GM23338 (cell line): ENCODE data around the gene SAMD4A. TPM values are rescaled to one million over a fixed set of nuclear protein-coding genes. Genes with fewer than 3 reads are reported as not detected.

Source experiments
- ATAC-seq: fragments of 200-7000 bp; cut with Tn5 transposase; 3 replicates; pipeline ENCODE4 v1.9.1; 2020
- DNase-seq: peaks from one replicate; pipeline ENCODE4 v3.0.0-alpha.2; 2015; ENCODE audit warnings: low spot score
- H2AFZ ChIP-seq: fragments of 200-600 bp; sonication (generic); 2 replicates; pipeline ENCODE4 v1.8.0; 2016; ENCODE audit warnings: antibody characterized with exemption, mild to moderate bottlenecking, moderate library complexity
- H3F3A ChIP-seq: fragments of 200-600 bp; sonication (generic); replicated peaks from 2 replicates; pipeline ENCODE4 v1.8.0; 2017; ENCODE audit warnings: antibody characterized with exemption, mixed run types, low read depth
- H3K27ac ChIP-seq: fragments of 200-600 bp; sonication (generic); 2 replicates; pipeline ENCODE4 v1.6.1; 2016; ENCODE audit warnings: low read depth
- H3K27me3 ChIP-seq: fragments of 200-600 bp; sonication (generic); 2 replicates; pipeline ENCODE4 v1.8.0; 2016; ENCODE audit warnings: mild to moderate bottlenecking, mixed run types, moderate library complexity; ENCODE audit not compliant: insufficient read depth
- H3K36me3 ChIP-seq: fragments of 200-600 bp; sonication (generic); 2 replicates; pipeline ENCODE4 v1.8.0; 2016; ENCODE audit warnings: mild to moderate bottlenecking; ENCODE audit not compliant: insufficient read depth
- H3K4me1 ChIP-seq: fragments of 200-600 bp; sonication (generic); 2 replicates; pipeline ENCODE4 v1.8.0; 2016; ENCODE audit warnings: mild to moderate bottlenecking, moderate library complexity; ENCODE audit not compliant: insufficient read depth
- H3K4me2 ChIP-seq: fragments of 200-600 bp; sonication (generic); 2 replicates; pipeline ENCODE4 v1.7.1; 2017; ENCODE audit warnings: mixed run types
- H3K4me3 ChIP-seq: fragments of 200-600 bp; sonication (generic); 2 replicates; pipeline ENCODE4 v1.6.1; 2016; ENCODE audit warnings: mixed run types
- H3K79me2 ChIP-seq: fragments of 200-600 bp; sonication (generic); replicated peaks from 2 replicates; pipeline ENCODE4 v1.8.0; 2017; ENCODE audit warnings: mild to moderate bottlenecking; ENCODE audit not compliant: insufficient read depth
- H3K9me2 ChIP-seq: fragments of 200-600 bp; sonication (generic); 2 replicates; pipeline ENCODE4 v1.8.0; 2017; ENCODE audit not compliant: insufficient read depth
- H4K20me1 ChIP-seq: fragments of 200-600 bp; sonication (generic); replicated peaks from 2 replicates; pipeline ENCODE4 v1.8.0; 2017; ENCODE audit warnings: mild to moderate bottlenecking; ENCODE audit not compliant: insufficient read depth
- H3K27ac Mint-ChIP-seq: 2 replicates; pipeline ENCODE4 v1.8.0; 2020; ENCODE audit warnings: inconsistent platforms, mild to moderate bottlenecking, moderate library complexity, mixed read lengths
- H3K27me3 Mint-ChIP-seq: 3 replicates; pipeline ENCODE4 v1.8.0; 2022; ENCODE audit warnings: low read depth, mild to moderate bottlenecking, moderate library complexity, mixed read lengths, inconsistent platforms; ENCODE audit not compliant: insufficient read depth, poor library complexity
- H3K36me3 Mint-ChIP-seq: 3 replicates; pipeline ENCODE4 v1.8.0; 2021; ENCODE audit warnings: low read depth, mild to moderate bottlenecking, inconsistent platforms, moderate library complexity, mixed read lengths
- H3K4me1 Mint-ChIP-seq: 3 replicates; pipeline ENCODE4 v1.8.0; 2020; ENCODE audit warnings: mild to moderate bottlenecking, inconsistent platforms, mixed read lengths
- H3K4me3 Mint-ChIP-seq: 3 replicates; pipeline ENCODE4 v1.8.0; 2021; ENCODE audit warnings: moderate library complexity, mild to moderate bottlenecking, inconsistent platforms, mixed read lengths
- H3K9me3 Mint-ChIP-seq: 3 replicates; pipeline ENCODE4 v1.8.0; 2020; ENCODE audit warnings: moderate library complexity, mild to moderate bottlenecking, inconsistent platforms, mixed read lengths
- CREB1 ChIP-seq: fragments of 250-450 bp; sonication (Bioruptor Pico); IDR thresholded peaks from 2 replicates; pipeline ENCODE4 v1.5.0; 2020; ENCODE audit warnings: low read depth, mild to moderate bottlenecking, moderate library complexity
- JUNB ChIP-seq: IDR thresholded peaks from one replicate; pipeline ENCODE4 v1.6.1; 2016; ENCODE audit warnings: antibody characterized with exemption; ENCODE audit not compliant: unreplicated experiment
- NANOG ChIP-seq: IDR thresholded peaks from 2 replicates; pipeline ENCODE4 v1.6.1; 2016; ENCODE audit warnings: antibody characterized with exemption, borderline replicate concordance
- POLR2AphosphoS5 ChIP-seq: IDR thresholded peaks from 2 replicates; pipeline ENCODE4 v1.6.1; 2016; ENCODE audit warnings: antibody characterized with exemption, low read depth
- STAT1 ChIP-seq: IDR thresholded peaks from one replicate; pipeline ENCODE4 v1.6.1; 2016; ENCODE audit warnings: antibody characterized with exemption; ENCODE audit not compliant: unreplicated experiment
- ZNF114 ChIP-seq: fragments of 250-450 bp; sonication (Bioruptor Pico); IDR thresholded peaks from 2 replicates; pipeline ENCODE4 v1.5.0; 2020; ENCODE audit warnings: mild to moderate bottlenecking, moderate library complexity
- polyA plus RNA-seq: library from polyadenylated mRNA; unstranded; fragments of >200 nt; fragmentation: Nextera tagmentation; extraction: Ambion mirVana; gene quantifications from 2 replicates; pipeline ENCODE4 v1.2.1, GENCODE V29; 2016
- total RNA-seq: library from RNA; depleted of rRNA; stranded (reverse); fragments of >200 nt; shearing (Covaris generic); gene quantifications from 2 replicates; pipeline ENCODE4 v1.2.3, GENCODE V29; 2014
- TF ChIP-seq, protein P1 (sequence below): fragments of 250-450 bp; sonication (Bioruptor Pico); IDR thresholded peaks from 2 replicates; pipeline ENCODE4 v1.5.0; 2020; ENCODE audit warnings: mild to moderate bottlenecking, moderate library complexity
- TF ChIP-seq, protein P2 (sequence below): IDR thresholded peaks from one replicate; pipeline ENCODE4 v1.6.1; 2018; ENCODE audit warnings: antibody characterized with exemption; ENCODE audit not compliant: unreplicated experiment

Gene SAMD4A
- total and polyA plus RNA-seq, 2 experiments from 2014 or later = 1.6 to 6.9 TPM

DNA sequence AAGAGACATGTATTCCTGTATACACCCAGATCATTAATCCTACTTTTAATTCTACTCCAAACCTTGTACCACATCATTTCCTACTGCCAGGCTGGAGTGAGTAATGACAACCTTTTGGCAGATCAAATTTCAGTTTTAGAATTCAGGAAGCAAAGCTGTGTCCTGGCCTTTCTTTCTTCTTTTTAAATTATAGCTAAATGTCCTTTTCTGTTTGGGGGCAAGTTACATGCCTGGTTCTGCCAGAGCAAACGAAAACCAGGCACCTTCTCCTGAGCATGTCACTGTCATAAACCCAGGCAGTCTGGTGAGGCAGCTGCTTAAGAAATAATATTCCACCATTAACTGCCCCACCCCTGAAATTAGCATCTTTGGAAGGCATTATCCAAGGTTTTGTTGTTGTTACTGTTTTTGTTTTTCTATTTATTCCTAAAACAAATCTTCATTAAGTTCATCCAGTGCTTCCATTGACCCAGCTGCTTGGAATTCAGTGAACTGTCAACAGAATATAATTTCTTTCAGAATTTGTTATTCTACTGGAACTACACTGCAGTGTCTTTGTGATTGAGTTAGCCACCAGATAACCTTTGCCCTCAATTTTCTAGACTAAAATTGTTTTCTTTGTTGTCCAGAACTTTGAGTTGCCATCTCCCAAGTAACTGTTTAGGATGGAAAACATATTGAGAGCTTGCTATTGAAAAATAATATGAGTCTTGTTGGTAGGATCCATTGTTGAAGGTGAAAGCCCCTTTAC, 33.2 kb downstream of the SAMD4A start (continued):
- TF ChIP-seq, protein P1, sequence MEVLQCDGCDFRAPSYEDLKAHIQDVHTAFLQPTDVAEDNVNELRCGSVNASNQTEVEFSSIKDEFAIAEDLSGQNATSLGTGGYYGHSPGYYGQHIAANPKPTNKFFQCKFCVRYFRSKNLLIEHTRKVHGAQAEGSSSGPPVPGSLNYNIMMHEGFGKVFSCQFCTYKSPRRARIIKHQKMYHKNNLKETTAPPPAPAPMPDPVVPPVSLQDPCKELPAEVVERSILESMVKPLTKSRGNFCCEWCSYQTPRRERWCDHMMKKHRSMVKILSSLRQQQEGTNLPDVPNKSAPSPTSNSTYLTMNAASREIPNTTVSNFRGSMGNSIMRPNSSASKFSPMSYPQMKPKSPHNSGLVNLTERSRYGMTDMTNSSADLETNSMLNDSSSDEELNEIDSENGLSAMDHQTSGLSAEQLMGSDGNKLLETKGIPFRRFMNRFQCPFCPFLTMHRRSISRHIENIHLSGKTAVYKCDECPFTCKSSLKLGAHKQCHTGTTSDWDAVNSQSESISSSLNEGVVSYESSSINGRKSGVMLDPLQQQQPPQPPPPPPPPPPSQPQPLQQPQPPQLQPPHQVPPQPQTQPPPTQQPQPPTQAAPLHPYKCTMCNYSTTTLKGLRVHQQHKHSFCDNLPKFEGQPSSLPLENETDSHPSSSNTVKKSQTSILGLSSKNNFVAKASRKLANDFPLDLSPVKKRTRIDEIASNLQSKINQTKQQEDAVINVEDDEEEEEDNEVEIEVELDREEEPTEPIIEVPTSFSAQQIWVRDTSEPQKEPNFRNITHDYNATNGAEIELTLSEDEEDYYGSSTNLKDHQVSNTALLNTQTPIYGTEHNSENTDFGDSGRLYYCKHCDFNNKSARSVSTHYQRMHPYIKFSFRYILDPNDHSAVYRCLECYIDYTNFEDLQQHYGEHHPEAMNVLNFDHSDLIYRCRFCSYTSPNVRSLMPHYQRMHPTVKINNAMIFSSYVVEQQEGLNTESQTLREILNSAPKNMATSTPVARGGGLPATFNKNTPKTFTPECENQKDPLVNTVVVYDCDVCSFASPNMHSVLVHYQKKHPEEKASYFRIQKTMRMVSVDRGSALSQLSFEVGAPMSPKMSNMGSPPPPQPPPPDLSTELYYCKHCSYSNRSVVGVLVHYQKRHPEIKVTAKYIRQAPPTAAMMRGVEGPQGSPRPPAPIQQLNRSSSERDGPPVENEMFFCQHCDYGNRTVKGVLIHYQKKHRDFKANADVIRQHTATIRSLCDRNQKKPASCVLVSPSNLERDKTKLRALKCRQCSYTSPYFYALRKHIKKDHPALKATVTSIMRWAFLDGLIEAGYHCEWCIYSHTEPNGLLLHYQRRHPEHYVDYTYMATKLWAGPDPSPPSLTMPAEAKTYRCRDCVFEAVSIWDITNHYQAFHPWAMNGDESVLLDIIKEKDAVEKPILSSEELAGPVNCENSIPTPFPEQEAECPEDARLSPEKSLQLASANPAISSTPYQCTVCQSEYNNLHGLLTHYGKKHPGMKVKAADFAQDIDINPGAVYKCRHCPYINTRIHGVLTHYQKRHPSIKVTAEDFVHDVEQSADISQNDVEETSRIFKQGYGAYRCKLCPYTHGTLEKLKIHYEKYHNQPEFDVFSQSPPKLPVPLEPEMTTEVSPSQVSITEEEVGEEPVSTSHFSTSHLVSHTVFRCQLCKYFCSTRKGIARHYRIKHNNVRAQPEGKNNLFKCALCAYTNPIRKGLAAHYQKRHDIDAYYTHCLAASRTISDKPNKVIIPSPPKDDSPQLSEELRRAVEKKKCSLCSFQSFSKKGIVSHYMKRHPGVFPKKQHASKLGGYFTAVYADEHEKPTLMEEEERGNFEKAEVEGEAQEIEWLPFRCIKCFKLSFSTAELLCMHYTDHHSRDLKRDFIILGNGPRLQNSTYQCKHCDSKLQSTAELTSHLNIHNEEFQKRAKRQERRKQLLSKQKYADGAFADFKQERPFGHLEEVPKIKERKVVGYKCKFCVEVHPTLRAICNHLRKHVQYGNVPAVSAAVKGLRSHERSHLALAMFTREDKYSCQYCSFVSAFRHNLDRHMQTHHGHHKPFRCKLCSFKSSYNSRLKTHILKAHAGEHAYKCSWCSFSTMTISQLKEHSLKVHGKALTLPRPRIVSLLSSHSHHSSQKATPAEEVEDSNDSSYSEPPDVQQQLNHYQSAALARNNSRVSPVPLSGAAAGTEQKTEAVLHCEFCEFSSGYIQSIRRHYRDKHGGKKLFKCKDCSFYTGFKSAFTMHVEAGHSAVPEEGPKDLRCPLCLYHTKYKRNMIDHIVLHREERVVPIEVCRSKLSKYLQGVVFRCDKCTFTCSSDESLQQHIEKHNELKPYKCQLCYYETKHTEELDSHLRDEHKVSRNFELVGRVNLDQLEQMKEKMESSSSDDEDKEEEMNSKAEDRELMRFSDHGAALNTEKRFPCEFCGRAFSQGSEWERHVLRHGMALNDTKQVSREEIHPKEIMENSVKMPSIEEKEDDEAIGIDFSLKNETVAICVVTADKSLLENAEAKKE (CRISPR knock-in tag) = no peak
- TF ChIP-seq POLR2AphosphoS5 (no peak), ZNF114 (CRISPR knock-in tag) (no peak), CREB1 (CRISPR knock-in tag) (no peak), STAT1 (no peak)

DNA sequence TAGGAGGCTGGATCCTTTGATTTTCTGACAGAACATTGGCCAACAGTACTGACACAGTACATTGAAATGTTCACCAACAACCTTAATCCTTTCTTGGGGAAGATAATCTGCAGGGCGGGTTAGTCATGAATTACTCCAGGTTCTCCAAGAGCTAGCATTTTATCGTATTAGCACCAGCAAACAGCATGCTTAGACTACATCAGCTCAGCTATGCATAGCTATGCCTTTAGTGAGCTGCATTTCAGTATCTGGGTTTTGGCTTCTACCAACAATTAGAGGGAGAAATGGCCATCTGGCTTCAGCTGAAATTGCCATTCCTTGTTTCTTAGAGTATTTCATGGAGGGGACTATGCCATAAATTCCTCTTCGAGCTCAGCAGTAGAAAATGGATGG, 33.8 kb downstream of the SAMD4A start:
- Mint-ChIP-seq H3K36me3 (no peaks in the 10 kb centered on the region), H3K27ac (no peak overlapping the region), H3K4me3 (no peak overlapping the region), H3K27me3 (no peaks in the 10 kb centered on the region), H3K9me3 (no peaks in the 10 kb centered on the region), H3K4me1 (peaks cover 7% of the 10 kb centered on the region; the same call in 1 of the 3 replicates)
- no peak for ATAC-seq
- no peaks in the 10 kb centered on the region for H3K9me2 ChIP-seq
- H3K4me1 ChIP-seq = peaks cover 7% of the 10 kb centered on the region; the same call in 1 of the 2 replicates
- no peaks in the 10 kb centered on the region for H3K79me2 ChIP-seq
- no peaks in the 10 kb centered on the region for H3F3A ChIP-seq
- no peak overlapping the region for H2AFZ ChIP-seq
- no peak overlapping the region for H3K4me3 ChIP-seq
- H3K27ac ChIP-seq = no peak overlapping the region
- no peaks in the 10 kb centered on the region for H3K27me3 ChIP-seq
- H3K36me3 ChIP-seq = no peaks in the 10 kb centered on the region
- DNase-seq = no peak
- TF ChIP-seq NANOG (no peak), CREB1 (CRISPR knock-in tag) (no peak), JUNB (no peak)
- TF ChIP-seq, protein P2, sequence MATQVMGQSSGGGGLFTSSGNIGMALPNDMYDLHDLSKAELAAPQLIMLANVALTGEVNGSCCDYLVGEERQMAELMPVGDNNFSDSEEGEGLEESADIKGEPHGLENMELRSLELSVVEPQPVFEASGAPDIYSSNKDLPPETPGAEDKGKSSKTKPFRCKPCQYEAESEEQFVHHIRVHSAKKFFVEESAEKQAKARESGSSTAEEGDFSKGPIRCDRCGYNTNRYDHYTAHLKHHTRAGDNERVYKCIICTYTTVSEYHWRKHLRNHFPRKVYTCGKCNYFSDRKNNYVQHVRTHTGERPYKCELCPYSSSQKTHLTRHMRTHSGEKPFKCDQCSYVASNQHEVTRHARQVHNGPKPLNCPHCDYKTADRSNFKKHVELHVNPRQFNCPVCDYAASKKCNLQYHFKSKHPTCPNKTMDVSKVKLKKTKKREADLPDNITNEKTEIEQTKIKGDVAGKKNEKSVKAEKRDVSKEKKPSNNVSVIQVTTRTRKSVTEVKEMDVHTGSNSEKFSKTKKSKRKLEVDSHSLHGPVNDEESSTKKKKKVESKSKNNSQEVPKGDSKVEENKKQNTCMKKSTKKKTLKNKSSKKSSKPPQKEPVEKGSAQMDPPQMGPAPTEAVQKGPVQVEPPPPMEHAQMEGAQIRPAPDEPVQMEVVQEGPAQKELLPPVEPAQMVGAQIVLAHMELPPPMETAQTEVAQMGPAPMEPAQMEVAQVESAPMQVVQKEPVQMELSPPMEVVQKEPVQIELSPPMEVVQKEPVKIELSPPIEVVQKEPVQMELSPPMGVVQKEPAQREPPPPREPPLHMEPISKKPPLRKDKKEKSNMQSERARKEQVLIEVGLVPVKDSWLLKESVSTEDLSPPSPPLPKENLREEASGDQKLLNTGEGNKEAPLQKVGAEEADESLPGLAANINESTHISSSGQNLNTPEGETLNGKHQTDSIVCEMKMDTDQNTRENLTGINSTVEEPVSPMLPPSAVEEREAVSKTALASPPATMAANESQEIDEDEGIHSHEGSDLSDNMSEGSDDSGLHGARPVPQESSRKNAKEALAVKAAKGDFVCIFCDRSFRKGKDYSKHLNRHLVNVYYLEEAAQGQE = no peak
- H3K4me2 ChIP-seq = no peak overlapping the region
- no peaks in the 10 kb centered on the region for H4K20me1 ChIP-seq
